ENCODE data around the gene SCN8A. TPM values are rescaled to one million over a fixed set of nuclear protein-coding genes. Genes with fewer than 3 reads are reported as not detected.

The SCN8A gene
- total and polyA plus RNA-seq, 9 donors: 0.21 to 2.9 (median 1.5) TPM

- no peaks in the 10 kb centered on the region for H3K9me3 ChIP-seq
- no peak overlapping the region for H3K27ac ChIP-seq
- no peak for TF ChIP-seq EP300 (IDR thresholded peaks at IDR 0.05)
- no peak for TF ChIP-seq CTCF (IDR thresholded peaks at IDR 0.05)
- no peak for TF ChIP-seq POLR2A (IDR thresholded peaks at IDR 0.05)
- no peak overlapping the region for H3K4me3 ChIP-seq
- WGBS, 3 donors: 40 to 50% (median 47%) methylated on average over 9 of the region's 9 CpGs
- no peaks in the 10 kb centered on the region for H3K4me1 ChIP-seq (ENCODE audit: insufficient read depth)
- no peak for DNase-seq
- intact Hi-C loops (cut with DNase I): no loop called here
- no peaks in the 10 kb centered on the region for H3K36me3 ChIP-seq
- no peaks in the 10 kb centered on the region for H3K27me3 ChIP-seq
These were observed 84.2 kb downstream of the SCN8A start for GRCh38 chr12:51675071-51675803.

- no peak for TF ChIP-seq CTCF (IDR thresholded peaks at IDR 0.05)
- no peak for TF ChIP-seq POLR2A (IDR thresholded peaks at IDR 0.05)
- no peak for TF ChIP-seq EP300 (IDR thresholded peaks at IDR 0.05)
- no peak overlapping the region for H3K4me3 ChIP-seq
- H3K27me3 ChIP-seq: no peaks in the 10 kb centered on the region
- no peak overlapping the region for H3K27ac ChIP-seq
- 81 to 93% (median 85%) methylated on average over 2 of the region's 2 CpGs for WGBS, 3 donors
- H3K9me3 ChIP-seq: no peaks in the 10 kb centered on the region
- H3K36me3 ChIP-seq: no peaks in the 10 kb centered on the region
- DNase-seq: no peak
- intact Hi-C loops (cut with DNase I): no loop called here
- no peaks in the 10 kb centered on the region for H3K4me1 ChIP-seq (ENCODE audit: insufficient read depth)
These were observed 85.8 kb downstream of the SCN8A start for GRCh38 chr12:51676875-51677274.

GRCh38 chr12:51677284-51677968 is 86.4 kb downstream of the SCN8A start:
- Histone ChIP-seq H3K9me3 (no peaks in the 10 kb centered on the region), H3K27me3 (no peaks in the 10 kb centered on the region), H3K36me3 (no peaks in the 10 kb centered on the region), H3K4me3 (no peak overlapping the region), H3K4me1 (ENCODE audit: insufficient read depth) (no peaks in the 10 kb centered on the region), H3K27ac (no peak overlapping the region)
- no peak for TF ChIP-seq POLR2A (IDR thresholded peaks at IDR 0.05)
- no peak for TF ChIP-seq EP300 (IDR thresholded peaks at IDR 0.05)
- TF ChIP-seq CTCF (IDR thresholded peaks at IDR 0.05): no peak
- intact Hi-C loops (cut with DNase I): no loop called here
- WGBS, 3 donors: 77 to 85% (median 80%) methylated on average over 7 of the region's 7 CpGs
- no peak for DNase-seq

GRCh38 chr12:51678086-51678724 is 87.2 kb downstream of the SCN8A start:
- H3K9me3 ChIP-seq: no peaks in the 10 kb centered on the region
- H3K27ac ChIP-seq: no peak overlapping the region
- H3K36me3 ChIP-seq: no peaks in the 10 kb centered on the region
- DNase-seq: no peak
- TF ChIP-seq POLR2A (IDR thresholded peaks at IDR 0.05) (no peak), CTCF (IDR thresholded peaks at IDR 0.05) (no peak), EP300 (IDR thresholded peaks at IDR 0.05) (no peak)
- 64 to 69% (median 66%) methylated on average over 5 of the region's 5 CpGs for WGBS, 3 donors
- intact Hi-C loops (cut with DNase I): no loop called here
- no peak overlapping the region for H3K4me3 ChIP-seq
- H3K4me1 ChIP-seq (ENCODE audit: insufficient read depth): no peaks in the 10 kb centered on the region
- no peaks in the 10 kb centered on the region for H3K27me3 ChIP-seq

All from ovary (tissue), 9 donors.